ENCODE results near the gene CLASP1.
"Not testable (repeated sequence)": the region's sequence is repeated elsewhere in the genome, so short reads cannot be mapped to it uniquely, and the experiment has no call there.

The CLASP1 gene

DNA sequence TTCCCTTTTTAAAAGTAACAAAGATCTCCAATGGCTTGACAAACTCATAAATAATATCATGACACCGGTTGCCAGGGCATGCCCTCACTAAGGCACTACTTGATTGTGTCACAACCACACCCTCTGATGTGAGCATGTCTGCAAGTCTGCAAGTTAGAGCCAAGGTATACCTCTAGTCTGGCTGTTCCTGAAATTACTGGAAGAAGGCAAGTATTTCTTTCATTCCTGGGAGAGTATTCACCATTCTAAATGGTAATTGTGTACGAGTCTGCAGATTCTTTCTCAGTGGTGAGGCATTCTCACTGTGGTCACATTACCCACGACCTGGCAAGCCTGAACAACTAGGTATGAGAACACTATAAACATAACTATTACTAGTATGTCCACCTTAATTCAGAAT is 144.3 kb downstream of the CLASP1 start:
- no peak for DNase-seq (ENCODE audit: low read depth, low spot score)

DNA sequence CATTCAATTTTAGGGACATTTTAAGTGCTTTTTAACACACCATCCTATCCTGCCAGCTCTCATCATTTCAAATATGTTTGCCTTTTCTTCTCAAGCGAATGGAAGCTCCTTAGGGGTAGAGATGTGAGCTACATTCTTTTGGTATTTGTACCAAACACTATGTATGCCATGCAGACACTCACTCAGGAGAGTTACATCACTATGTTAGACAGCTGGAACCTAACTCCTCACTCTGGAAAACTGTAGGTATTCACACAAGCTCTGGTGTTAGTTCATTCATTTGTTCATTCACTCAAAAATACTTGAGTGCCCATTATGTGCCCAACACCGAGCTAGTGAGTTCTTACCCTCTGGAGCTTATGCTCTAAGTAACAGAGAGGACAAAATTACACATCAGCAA is 144.9 kb downstream of the CLASP1 start:
- DNase-seq (ENCODE audit: low read depth, low spot score), result no peak

DNA sequence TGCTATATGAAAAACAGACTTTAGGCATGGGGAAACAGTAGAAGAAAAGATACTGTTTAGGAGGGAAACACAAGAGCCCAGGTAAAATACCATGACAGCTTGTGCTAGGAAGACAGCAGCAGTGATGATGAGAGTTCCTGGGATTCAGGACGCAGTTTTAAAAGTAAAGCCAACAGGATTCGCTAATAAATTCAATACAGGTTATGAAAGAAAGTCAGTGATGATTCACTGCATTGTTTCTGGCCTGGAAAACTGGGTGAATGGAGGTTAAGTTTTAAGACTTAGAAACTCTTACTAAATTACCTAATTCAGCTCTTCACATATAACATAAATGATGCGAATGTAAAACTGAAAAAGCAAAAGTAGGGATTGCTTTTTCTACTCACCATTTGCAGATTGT is 146.5 kb downstream of the CLASP1 start:
- no peak for DNase-seq (ENCODE audit: low read depth, low spot score)

DNA sequence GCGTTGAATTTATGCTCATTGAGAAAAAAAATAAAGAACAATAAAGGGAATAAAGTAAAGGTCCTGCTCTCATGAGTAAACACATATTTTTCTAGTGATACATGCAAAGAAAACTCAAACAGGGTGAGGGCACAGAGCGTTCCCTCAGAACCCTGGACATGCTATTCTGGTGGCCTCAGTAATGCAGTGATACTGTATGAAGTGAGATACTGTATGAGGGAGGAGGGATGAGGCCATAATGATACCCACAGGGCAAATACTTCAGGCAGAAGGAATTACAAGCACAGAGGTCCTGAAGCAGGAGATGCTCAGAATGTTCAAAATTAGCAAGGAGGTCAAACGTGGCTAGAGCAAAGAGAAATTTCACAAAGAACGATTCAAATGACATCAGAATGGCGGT is 147.0 kb downstream of the CLASP1 start:
- DNase-seq (ENCODE audit: low read depth, low spot score), result no peak

DNA sequence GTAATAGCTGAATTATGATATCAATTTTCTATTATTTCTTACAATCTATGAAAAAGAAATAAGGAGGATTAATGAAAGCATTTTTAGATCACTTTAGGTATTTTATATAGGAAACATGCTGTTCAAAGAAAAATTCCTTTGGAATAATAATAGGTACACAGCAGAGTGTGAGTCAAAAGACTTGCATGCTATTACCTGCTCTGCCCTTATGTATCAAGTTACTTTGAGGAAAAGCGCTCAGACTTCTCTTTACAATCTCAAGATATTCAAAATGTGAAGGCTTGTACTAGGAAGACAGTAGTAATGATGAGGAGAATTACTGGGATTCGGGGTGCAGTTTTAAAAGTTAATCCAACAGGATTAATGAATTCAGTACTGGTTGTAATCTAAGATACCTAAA is 147.7 kb downstream of the CLASP1 start:
- no peak for DNase-seq (ENCODE audit: low read depth, low spot score)

DNA sequence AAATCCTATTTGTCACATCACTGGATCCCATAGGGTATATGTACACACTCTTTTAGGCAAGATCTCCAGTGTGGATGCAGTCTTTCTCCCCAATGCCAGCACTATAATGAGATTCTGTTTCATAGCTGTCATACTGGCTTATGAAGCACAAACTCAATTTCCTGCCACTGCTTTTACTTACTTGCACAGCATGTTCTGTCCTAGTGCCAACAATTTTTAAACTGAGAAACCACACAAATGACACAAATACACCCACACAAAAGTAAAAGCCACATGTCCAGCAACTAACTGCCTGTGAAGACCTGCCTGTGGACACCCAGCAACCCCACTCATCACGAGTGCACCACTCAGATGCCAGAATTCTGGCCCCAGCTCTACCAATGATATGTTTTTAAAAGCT is 148.2 kb downstream of the CLASP1 start:
- peak; percentile 31 for DNase-seq (ENCODE audit: low read depth, low spot score)

DNA sequence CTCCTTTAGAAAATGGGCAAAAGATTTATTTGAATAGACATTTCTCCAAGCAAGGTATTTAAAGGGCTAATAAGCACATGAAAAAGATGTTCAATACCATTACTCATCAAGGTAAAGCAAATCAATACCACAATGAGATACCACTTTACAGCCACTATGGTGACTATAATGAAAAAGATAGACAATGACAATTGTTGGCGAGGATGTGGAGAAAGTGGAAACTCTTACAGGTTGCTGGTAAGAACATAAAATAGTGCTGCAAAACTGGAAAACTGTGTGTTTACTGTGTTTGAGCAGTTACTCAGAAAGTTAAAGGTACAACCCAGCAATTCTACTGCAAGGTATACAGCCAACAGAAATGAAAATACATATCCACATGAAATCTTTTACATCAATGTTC is 150.5 kb downstream of the CLASP1 start:
- DNase-seq (ENCODE audit: low read depth, low spot score), result no peak

DNA sequence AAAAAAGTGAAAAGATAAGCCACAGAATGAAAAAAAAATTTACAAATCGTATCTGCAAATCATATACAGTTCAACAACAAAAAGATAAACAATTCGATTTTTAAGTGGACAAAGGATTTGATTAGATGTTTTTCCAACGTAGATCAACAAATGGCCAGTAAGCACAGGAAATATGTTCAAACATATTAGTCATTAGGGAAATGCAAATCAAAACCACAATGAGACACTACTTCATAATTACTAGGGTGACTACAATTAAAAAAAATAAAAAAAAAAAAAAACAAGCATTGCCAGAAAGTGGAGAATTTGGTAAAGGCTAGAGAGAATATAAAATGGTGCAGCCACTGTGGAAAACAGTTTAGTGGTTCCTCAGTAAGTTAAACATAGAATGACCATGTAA is 156.9 kb downstream of the CLASP1 start:
- DNase-seq (ENCODE audit: low read depth, low spot score), result no peak

DNA sequence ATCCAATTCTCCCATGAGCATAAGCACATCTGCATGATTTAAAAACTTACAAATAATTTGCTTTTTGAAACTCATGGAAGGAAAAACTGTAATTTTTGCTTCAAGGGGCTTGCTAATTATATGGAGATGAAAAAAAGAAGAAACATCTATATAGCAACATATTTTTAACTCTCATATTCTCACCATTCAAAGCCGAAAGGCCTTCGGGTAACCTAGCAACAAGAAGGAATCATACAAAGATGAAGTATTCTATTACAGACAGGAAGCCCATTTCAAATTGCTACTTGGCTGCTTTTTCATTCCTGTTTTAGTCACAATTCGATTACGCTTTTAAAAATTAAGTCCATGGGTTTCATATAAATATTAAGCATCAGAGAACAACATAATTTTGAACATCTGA is 157.7 kb downstream of the CLASP1 start:
- no peak for DNase-seq (ENCODE audit: low read depth, low spot score)

DNA sequence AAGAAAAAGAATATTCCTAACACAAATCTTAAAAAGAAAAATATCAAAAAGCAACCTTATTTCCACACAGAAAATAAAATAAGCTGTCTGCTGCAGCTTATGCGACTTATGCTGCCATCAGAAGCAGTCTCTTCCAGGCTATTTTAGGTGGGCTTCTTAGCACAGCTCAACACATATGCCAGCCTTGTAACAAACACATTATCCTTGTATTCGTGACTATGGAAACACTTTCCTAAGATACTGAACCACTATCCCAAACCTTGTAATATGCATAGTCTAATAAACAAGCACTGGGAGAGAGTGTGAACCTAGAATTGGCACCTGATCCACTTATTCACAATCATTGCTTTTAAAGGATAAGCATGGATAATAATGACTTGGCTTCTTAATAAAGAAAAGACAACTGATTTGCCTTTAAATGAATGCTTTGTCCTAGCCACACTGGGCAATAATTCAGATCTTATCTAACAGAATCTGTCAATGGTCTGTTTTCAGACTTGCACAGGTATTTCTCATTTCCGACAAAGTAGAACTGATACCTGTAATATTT is 158.6 kb downstream of the CLASP1 start:
- DNase-seq (ENCODE audit: low read depth, low spot score), result no peak

DNA sequence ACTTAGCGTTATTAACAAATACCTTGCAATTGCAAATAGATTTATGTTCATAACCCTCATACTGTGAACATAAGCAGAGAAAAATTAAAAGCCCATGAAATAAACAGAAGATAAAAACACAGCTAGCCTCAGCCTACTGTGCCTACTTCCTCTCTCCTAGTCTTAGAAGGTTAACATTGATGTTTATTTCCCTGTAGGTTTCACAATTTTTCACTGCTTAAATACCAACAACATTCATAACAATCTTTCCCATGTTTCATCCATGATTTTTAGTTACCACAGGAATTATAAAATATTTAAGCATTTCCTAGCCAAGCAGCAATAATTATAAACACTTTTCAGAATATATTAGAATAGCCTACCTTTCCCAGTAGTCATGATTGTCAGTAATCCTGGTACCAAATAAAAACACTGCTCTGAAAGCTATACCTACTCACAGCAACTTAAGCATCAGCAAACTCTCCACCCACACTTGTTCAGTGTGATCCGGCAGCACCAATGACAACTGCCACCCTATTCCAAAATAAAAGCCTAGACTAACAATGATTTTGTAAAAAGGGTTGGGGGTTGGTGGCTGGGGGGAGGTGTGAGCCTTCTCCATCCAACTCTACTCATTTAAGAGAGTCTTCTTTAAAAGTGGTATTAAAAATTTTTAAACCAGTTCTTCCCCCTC is 159.2 kb downstream of the CLASP1 start:
- DNase-seq (ENCODE audit: low read depth, low spot score), result no peak

DNA sequence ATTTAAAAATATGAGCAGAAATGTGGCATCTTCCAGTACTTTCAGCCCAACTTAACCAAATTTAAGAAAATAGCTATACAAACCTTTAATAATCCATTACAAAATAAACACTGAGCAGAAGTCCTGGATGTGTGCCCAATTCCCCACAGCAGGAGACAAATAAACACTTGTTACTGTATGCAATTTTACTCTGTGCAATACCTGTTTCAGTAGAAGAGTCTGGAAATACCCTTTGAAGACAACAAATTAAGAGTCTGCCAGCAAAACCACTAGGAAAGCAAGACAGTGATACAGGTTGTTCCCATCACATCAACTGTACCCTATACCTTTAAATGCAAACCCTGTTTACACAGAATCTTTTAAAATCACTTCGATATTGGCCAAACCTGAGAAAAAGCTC is 160.0 kb downstream of the CLASP1 start:
- peak; percentile 46 for DNase-seq (ENCODE audit: low read depth, low spot score)

DNA sequence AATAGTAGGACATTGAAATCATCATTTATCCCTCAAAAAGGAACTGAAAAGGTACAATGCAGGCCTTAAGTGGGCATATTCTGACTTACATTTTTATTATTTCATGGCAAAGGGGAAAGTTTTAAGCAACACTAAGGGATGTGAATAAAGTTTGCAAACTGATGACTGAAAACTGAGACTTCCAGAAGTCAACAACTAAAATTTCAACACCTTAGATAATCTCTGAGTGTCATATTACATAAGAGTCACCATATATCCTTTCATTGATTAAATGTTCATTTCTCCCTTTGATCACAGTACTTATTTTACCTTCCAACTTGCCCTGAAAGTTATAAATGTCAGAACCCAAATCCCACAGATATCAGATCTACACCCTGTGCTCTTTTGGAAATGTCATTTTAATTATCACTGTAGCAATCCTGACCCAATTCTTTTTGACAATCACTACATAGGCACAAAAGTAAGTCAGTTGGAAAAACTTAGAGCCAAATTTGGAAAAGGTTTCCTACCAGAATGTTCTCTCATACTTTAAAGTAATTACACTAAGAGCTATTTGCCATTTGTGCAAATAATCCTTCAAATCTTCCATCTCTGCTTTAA is 163.0 kb downstream of the CLASP1 start:
- DNase-seq (ENCODE audit: low read depth, low spot score), result no peak

DNA sequence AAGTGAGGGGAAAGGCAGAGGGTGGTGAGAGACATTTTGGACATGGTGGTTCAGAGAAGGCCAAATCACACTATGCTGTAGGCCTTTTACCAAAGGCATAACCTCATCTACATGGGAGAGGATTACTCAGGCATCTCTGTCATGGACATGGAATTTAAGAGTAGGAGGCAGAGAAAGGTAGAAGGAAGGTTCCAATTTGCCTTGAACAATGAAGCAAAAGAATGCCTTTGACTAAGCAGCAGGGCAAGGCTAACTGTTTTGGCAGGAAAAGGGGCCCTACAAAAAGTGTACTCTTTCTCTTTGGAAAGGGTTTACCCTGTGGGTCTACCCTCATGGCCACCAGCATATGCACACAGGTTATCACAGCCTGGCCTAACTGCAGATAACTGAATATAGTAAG is 164.2 kb downstream of the CLASP1 start:
- no peak for DNase-seq (ENCODE audit: low read depth, low spot score)

DNA sequence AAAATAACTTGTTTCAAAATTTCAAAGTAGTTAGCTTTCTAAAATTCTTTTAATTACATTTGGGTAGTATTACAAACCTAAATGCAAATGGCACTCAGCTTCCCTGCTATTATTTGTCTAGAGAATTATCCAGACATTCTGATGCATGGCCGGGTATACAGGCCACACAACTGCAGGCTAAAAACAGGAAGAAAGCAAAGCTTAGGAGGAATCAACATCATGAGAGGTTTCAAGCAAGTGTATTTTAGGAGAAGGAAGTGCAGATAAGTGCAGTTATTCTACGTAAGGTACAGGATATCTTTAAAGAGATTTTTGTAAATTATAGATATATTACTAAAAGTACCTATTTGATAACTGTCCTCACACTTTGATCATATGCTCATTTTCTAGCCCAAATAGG is 165.4 kb downstream of the CLASP1 start:
- no peak for DNase-seq (ENCODE audit: low read depth, low spot score)

DNA sequence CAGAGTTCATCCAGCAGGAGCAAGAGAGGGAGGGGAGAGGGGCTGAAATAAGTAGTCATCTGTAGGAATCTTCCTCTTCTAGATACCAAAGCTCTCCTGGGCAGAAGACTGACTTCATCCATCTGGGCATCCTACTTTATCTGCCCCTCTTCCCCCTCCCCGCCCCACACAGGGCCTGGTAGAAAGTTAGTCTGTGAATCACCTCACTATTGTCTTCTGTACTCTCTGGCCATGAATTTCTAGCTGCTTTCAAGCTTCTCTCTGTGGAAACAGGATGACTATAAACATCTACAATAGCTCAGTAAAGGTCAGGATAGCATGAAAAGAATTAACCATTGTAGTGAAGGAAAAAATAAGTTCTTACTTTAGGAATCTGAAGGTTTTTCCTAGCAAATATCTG is 166.2 kb downstream of the CLASP1 start:
- no peak for DNase-seq (ENCODE audit: low read depth, low spot score)

DNA sequence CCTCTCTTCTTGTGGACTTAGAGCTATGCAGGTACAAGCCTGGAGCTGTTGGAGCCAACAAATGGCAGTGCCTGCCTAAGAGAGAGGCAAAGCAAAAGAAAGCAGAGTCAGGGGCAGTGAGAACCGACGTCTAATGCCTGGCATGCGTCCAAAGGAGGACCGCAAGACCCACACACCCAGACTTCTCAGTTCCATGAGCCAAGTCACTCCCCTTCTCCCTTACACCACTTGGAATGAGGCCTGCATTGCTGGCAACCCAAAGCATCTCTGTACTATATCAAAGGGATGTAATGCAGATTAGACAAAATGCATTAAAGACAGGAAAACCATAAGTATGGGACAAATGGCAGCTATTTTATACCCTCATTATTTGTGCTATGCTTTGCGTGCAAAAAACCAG is 168.4 kb downstream of the CLASP1 start:
- peak; percentile 49 for DNase-seq (ENCODE audit: low read depth, low spot score)

DNA sequence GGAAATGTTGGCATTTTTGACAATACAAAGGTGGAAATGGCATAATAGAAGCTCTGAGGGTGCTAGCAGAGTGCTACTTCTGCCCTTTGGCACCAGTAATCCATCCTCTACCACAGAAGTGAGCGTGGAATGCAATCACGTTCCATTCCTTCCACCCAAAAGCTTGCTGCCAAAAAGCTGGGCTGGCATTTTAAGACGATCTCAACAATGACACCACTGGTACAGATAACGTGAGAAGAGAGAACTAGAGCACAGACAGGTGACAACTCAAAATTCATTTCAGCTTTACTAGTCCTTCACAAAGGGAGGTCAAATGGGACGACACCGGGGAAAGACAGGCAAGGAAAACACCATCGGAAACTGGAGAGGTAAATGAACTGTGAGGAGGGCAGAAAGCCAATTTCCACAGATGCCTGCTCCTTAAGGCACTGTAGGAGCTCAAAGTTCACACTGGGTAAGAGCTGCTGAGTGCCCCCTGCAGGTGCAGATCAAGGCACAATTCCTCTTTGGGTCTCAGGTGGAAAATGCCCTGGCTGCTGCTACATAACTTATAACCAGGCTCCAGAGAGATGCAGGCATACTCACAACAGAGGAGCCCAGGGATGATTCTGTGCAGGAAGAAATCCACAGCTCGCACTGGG is 169.3 kb downstream of the CLASP1 start:
- no peak for DNase-seq (ENCODE audit: low read depth, low spot score)

DNA sequence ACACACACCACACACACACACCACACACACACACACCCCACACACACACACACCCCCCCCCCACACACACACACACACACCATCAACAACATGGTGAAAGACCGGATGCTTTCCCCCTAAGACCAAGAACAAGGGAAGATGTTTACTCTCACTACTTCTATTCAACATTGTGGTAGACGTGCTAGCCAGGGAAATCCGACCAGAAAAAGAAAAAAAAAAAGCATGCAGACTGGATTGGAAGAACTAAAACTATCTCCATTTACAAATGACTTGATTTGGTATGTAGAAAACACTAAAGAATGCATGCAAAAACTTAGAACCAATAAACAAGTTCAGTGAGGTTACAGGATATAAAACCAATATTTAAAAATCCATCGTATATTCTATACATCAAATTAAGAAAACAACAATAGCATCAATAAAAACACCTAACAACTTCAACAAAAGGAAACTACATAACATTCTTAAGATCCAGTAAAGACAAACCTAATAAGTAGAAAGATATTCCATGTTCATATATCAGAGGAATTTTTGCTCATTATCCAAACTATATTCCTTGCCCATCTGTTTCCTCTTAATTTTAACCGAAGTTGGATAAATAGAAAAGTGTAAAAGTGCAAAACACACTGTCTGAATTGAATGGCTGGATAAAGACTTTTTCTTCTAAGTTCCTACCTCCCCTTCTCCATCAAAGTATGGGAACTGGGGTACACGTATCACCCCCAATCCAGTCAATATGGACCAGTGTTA is 170.1 kb downstream of the CLASP1 start:
- DNase-seq (ENCODE audit: low read depth, low spot score), result no peak

DNA sequence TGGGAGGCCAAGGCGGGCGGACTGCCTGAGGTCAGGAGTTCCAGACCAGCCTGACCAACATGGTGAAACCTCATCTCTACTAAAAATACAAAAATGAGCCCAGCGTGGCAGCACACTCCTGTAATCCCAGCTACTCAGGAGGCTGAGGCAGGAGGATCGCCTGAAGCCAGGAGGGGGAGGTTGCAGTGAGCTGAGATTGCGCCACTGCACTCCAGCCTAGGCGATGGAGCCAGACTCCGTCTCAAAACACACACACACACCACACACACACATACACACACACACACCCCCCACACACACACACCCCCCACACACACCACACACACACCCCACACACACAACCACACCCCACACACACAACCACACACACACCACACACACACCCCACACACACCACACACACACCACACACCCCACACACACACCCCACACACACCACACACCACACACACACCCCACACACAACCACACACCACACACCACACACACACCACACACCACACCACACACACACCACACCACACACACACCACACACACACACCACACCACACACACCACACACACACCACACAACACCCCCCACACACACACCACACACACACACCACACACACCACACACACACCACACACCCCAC is 170.8 kb downstream of the CLASP1 start:
- DNase-seq (ENCODE audit: low read depth, low spot score), result not testable (repeated sequence)

DNA sequence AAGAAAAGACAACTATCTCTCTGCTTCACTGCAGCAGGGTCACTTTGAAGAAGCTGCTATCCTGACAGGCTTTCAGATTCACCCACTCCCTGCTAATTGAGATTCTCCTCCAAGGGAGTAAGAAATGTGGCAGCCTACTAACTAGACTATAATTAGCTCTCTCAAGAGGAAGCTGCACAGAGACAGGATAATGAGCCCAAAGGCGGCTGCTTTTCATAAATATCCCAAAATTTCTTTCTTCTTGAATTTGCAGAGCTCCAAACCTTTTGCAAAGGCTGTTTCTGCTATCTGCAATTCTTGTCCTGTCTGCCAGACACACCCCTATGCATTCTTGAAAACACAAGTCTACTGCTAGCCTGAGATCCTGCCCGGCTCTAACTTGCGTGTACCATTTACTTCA is 172.6 kb downstream of the CLASP1 start:
- no peak for DNase-seq (ENCODE audit: low read depth, low spot score)
